Measurements from ENCODE around the gene DHX35.

DNA sequence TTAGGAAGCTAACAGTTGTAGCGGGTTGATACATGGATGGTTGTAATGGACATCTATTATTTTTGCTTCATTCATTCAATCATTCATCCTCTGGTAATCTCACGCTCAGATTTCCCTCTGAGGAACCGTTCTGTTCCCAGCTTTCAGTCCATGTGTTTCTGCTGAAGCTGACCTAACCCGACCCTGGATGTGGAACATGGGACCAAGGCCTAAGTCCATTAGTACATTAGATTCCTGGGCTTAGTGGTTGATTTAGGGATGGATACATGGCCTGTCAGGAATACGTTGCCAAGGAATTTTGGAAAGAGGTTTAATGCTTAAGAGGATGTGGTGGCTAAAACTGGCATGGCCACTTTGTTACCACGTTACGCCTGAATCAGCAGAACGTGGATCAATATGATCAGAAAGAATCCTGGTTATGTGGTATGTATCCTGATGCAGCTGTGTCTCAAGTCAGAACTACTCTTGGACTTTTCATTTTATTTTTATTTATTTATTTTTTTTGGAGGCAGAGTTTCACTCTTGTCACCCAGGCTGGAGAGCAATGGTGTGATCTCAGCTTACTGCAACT lies 4.1 kb upstream of the DHX35 start:
- no peak for TF ChIP-seq CTCF (conservative IDR thresholded peaks at IDR 0.05)
- no peak for TF ChIP-seq ZFX (IDR thresholded peaks at IDR 0.05)
